DND-41 (cell line): ENCODE data around the gene ATAD2B.

ENCODE experiments used
- ATAC-seq: fragments of 200-7000 bp; cut with Tn5 transposase; 3 replicates; pipeline ENCODE4 v1.9.1; 2021; ENCODE audit warnings: low read depth; ENCODE audit not compliant: insufficient read depth
- DNase-seq: peaks from one replicate; pipeline ENCODE4 v3.0.0-alpha.2; 2020
- H2AFZ ChIP-seq: 2 replicates; pipeline ENCODE4 v1.6.0; 2012; ENCODE audit warnings: low read depth, low read length
- H3K27ac ChIP-seq: 2 replicates; pipeline ENCODE4 v1.5.1; 2012; ENCODE audit warnings: low read length, inconsistent platforms
- H3K27me3 ChIP-seq: fragments of 200-600 bp; sonication (generic); 2 replicates; pipeline ENCODE4 v1.6.0; 2012; ENCODE audit warnings: low read length, mild to moderate bottlenecking, inconsistent platforms; ENCODE audit not compliant: insufficient read depth, poor library complexity
- H3K36me3 ChIP-seq: 2 replicates; pipeline ENCODE4 v1.5.1; 2012; ENCODE audit warnings: low read length, inconsistent platforms; ENCODE audit not compliant: insufficient read depth
- H3K4me1 ChIP-seq: 2 replicates; pipeline ENCODE4 v1.5.1; 2012; ENCODE audit warnings: mild to moderate bottlenecking, low read length; ENCODE audit not compliant: insufficient read depth
- H3K4me2 ChIP-seq: 2 replicates; pipeline ENCODE4 v1.6.0; 2012; ENCODE audit warnings: mild to moderate bottlenecking, moderate library complexity, low read length, inconsistent platforms; ENCODE audit not compliant: insufficient read depth
- H3K4me3 ChIP-seq, 2 experiments: fragments of 200-600 bp in 1 of 2; shearing (Covaris generic) in 1 of 2; 2 replicates each; pipeline ENCODE4 v1.5.1; 2012 to 2016; ENCODE audit warnings: inconsistent platforms in 2 of 2, low read length in 2 of 2, mild to moderate bottlenecking in 2 of 2, low read depth in 1 of 2, moderate library complexity in 1 of 2
- H3K79me2 ChIP-seq: 2 replicates; pipeline ENCODE4 v1.6.0; 2012; ENCODE audit warnings: low read length, inconsistent platforms; ENCODE audit not compliant: insufficient read depth
- H3K9ac ChIP-seq: 2 replicates; pipeline ENCODE4 v1.6.0; 2012; ENCODE audit warnings: low read depth, mild to moderate bottlenecking, inconsistent platforms, low read length, moderate library complexity
- H3K9me3 ChIP-seq: 2 replicates; pipeline ENCODE4 v1.5.1; 2012; ENCODE audit warnings: low read length, moderate library complexity, mild to moderate bottlenecking, inconsistent platforms; ENCODE audit not compliant: insufficient read depth, severe bottlenecking
- H4K20me1 ChIP-seq: 2 replicates; pipeline ENCODE4 v1.6.0; 2012; ENCODE audit warnings: low read length; ENCODE audit not compliant: insufficient read depth
- CTCF ChIP-seq: IDR thresholded peaks from 2 replicates; pipeline ENCODE4 v1.5.1; 2012; ENCODE audit warnings: borderline replicate concordance, low read length, moderate library complexity, mild to moderate bottlenecking; ENCODE audit not compliant: poor library complexity, severe bottlenecking; ENCODE audit errors: extremely low read depth
- EZH2 ChIP-seq: IDR thresholded peaks from 3 replicates; pipeline ENCODE4 v1.6.1; 2012; ENCODE audit warnings: borderline replicate concordance, low read depth, mild to moderate bottlenecking, moderate library complexity, low read length, inconsistent platforms; ENCODE audit not compliant: severe bottlenecking

ATAD2B gene

GRCh38 chr2:23944527-23944926 is 17.6 kb upstream of the ATAD2B start:
- no peaks in the 10 kb centered on the region; the same call in 1 of the 2 replicates for H4K20me1 ChIP-seq
- TF ChIP-seq EZH2 = no peak
- TF ChIP-seq CTCF = no peak
- peaks cover 75% of the 10 kb centered on the region for H3K79me2 ChIP-seq
- peaks cover 4% of the 10 kb centered on the region; the same call in 1 of the 2 replicates for H3K36me3 ChIP-seq
- DNase-seq = no peak
- H3K27me3 ChIP-seq = no peaks in the 10 kb centered on the region
- H3K9me3 ChIP-seq = no peaks in the 10 kb centered on the region
- no peak overlapping the region for H3K4me3 ChIP-seq
- H3K9ac ChIP-seq = no peak overlapping the region
- no peak overlapping the region for H3K4me2 ChIP-seq
- no peak overlapping the region for H3K27ac ChIP-seq
- no peak for ATAC-seq
- peaks cover 22% of the 10 kb centered on the region for H3K4me1 ChIP-seq
- H2AFZ ChIP-seq = no peak overlapping the region

DNA sequence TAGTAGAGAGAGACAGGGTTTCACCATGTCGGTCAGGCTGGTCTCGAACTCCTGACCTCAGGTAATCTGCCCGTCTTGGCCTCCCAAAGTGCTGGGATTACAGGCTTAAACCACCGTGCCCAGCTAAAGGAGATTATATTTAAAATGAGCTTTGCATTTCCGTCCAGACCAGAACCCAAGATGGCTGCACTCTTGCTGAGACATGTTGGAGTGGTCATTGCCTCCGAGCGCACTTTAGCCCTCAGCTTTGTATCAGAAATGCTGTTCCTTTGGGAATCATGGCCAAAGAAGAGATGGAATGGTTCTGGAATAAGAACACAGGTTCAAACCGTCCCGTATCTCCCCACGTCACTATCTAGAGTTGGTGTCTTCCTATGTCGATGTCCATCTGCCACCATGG is 16.7 kb upstream of the ATAD2B start:
- Histone ChIP-seq H3K9ac (no peak overlapping the region), H2AFZ (no peak overlapping the region), H3K4me1 (peaks cover 28% of the 10 kb centered on the region), H3K36me3 (peaks cover 4% of the 10 kb centered on the region; the same call in 1 of the 2 replicates), H3K27me3 (no peaks in the 10 kb centered on the region), H3K27ac (no peak overlapping the region), H3K9me3 (no peaks in the 10 kb centered on the region), H4K20me1 (no peaks in the 10 kb centered on the region; the same call in 1 of the 2 replicates), H3K4me2 (no peak overlapping the region; the same call in 1 of the 2 replicates), H3K4me3 (no peak overlapping the region), H3K79me2 (peaks cover 71% of the 10 kb centered on the region)
- TF ChIP-seq CTCF (no peak), EZH2 (no peak)
- DNase-seq (no peak), ATAC-seq (no peak)

DNA sequence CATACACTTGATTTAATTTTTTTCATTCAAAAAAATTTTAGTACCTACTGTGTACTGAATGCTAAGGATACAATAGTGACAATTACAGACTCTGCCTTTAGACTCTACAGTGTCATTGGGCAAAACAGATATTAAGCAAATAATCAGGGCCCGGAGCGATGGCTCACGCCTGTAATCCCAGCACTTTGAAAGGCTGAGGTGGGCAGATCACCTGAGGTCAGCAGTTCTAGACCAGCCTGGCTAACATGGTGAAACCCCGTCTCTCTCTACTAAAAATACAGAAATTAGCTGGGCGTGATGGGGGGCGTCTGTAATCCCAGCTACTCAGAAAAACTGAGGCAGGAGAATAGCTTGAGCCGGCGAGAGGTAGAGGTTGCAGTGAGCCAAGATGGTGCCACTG is 14.7 kb upstream of the ATAD2B start:
- no peak for TF ChIP-seq CTCF
- TF ChIP-seq EZH2 = no peak
- Histone ChIP-seq H3K27ac (no peak overlapping the region), H3K9ac (peak overlapping the region; percentile 69), H3K36me3 (no peaks in the 10 kb centered on the region), H3K4me2 (peak overlapping the region; percentile 76), H3K79me2 (peaks cover 55% of the 10 kb centered on the region), H3K4me3 (peak overlapping the region in 1 of 2 experiments; percentile 82; a peak in 2 of 4 replicates), H3K9me3 (no peaks in the 10 kb centered on the region), H4K20me1 (no peaks in the 10 kb centered on the region), H3K27me3 (no peaks in the 10 kb centered on the region), H3K4me1 (peaks cover 28% of the 10 kb centered on the region), H2AFZ (no peak overlapping the region)
- DNase-seq (no peak), ATAC-seq (no peak)
